CD14-positive monocyte (primary cell): ENCODE measurements around the gene PAPPA2. TPM values are rescaled to one million over a fixed set of nuclear protein-coding genes. Genes with fewer than 3 reads are reported as not detected.

ENCODE experiments used
- DNase-seq, 3 donors: peaks; one replicate each; pipeline ENCODE4 v3.0.0-alpha.2; 2011 to 2022
- H2AFZ ChIP-seq: 2 replicates; pipeline ENCODE4 v1.6.0; 2012; ENCODE audit warnings: mild to moderate bottlenecking, low read depth, low read length, inconsistent platforms; ENCODE audit not compliant: insufficient read depth, poor library complexity, severe bottlenecking
- H3K27ac ChIP-seq, 2 donors: 1 replicate in 1 of 2; 2 replicates in 1 of 2; pipeline ENCODE4 v1.5.1; 2012 to 2013; ENCODE audit warnings: low read length in 2 of 2, control low read depth in 1 of 2, inconsistent platforms in 1 of 2, low read depth in 1 of 2, mild to moderate bottlenecking in 1 of 2
- H3K27me3 ChIP-seq, 2 donors: one replicate each; pipeline versions ENCODE4 v1.6.0 to v1.6.1; 2011 to 2013; ENCODE audit warnings: low read length in 2 of 2; ENCODE audit not compliant: control insufficient read depth in 2 of 2, insufficient read depth in 2 of 2
- H3K36me3 ChIP-seq, 2 donors: replicated peaks in 1 of 2; 1 replicate in 1 of 2; 2 replicates in 1 of 2; pipeline versions ENCODE4 v1.5.1 to v1.6.1; 2012 to 2013; ENCODE audit warnings: low read length in 2 of 2, control low read depth in 1 of 2, inconsistent platforms in 1 of 2, mild to moderate bottlenecking in 1 of 2; ENCODE audit not compliant: insufficient read depth in 2 of 2, control insufficient read depth in 1 of 2
- H3K4me1 ChIP-seq, 2 donors: 1 replicate in 1 of 2; 2 replicates in 1 of 2; pipeline versions ENCODE4 v1.5.1 to v1.6.1; 2012 to 2013; ENCODE audit warnings: low read length in 2 of 2, control low read depth in 1 of 2, inconsistent platforms in 1 of 2, mild to moderate bottlenecking in 1 of 2, moderate library complexity in 1 of 2; ENCODE audit not compliant: insufficient read depth in 2 of 2, control insufficient read depth in 1 of 2
- H3K4me2 ChIP-seq: replicated peaks from 2 replicates; pipeline ENCODE3; 2012; ENCODE audit warnings: low read length, moderate library complexity, mild to moderate bottlenecking; ENCODE audit not compliant: poor library complexity, severe bottlenecking; ENCODE audit errors: extremely low read depth
- H3K4me3 ChIP-seq, 3 experiments: fragments of 200-600 bp in 1 of 3; sonication (generic) in 1 of 3; replicated peaks in 1 of 3; 1 replicate in 2 of 3; 2 replicates in 1 of 3; pipeline ENCODE4 v1.5.1; 2011 to 2013; ENCODE audit warnings: low read length in 3 of 3, mild to moderate bottlenecking in 3 of 3, control low read depth in 2 of 3, low read depth in 2 of 3, inconsistent platforms in 1 of 3, moderate library complexity in 1 of 3
- H3K79me2 ChIP-seq: 2 replicates; pipeline ENCODE4 v1.6.0; 2012; ENCODE audit warnings: mild to moderate bottlenecking, control low read depth, inconsistent platforms, low read length, moderate library complexity; ENCODE audit not compliant: insufficient read depth
- H3K9ac ChIP-seq: 2 replicates; pipeline ENCODE4 v1.6.0; 2017; ENCODE audit warnings: low read length, mild to moderate bottlenecking; ENCODE audit not compliant: insufficient read depth, poor library complexity, severe bottlenecking
- H3K9me3 ChIP-seq, 2 donors: replicated peaks in 1 of 2; 1 replicate in 1 of 2; 2 replicates in 1 of 2; pipeline versions ENCODE4 v1.5.1 to v1.6.1; 2012 to 2013; ENCODE audit warnings: low read length in 2 of 2, control low read depth in 1 of 2; ENCODE audit not compliant: control insufficient read depth in 1 of 2, insufficient read depth in 1 of 2
- H4K20me1 ChIP-seq: 2 replicates; pipeline ENCODE4 v1.6.0; 2012; ENCODE audit warnings: mild to moderate bottlenecking, low read length, control low read depth, moderate library complexity; ENCODE audit not compliant: insufficient read depth
- H3K27ac Mint-ChIP-seq, 7 donors: one replicate each; pipeline ENCODE4 v1.8.0; 2020; ENCODE audit warnings: mild to moderate bottlenecking in 7 of 7, mixed read lengths in 7 of 7, moderate library complexity in 6 of 7, inconsistent platforms in 2 of 7
- H3K27me3 Mint-ChIP-seq, 3 donors: one replicate each; pipeline ENCODE4 v1.8.0; 2021 to 2022; ENCODE audit warnings: low read depth in 3 of 3, mild to moderate bottlenecking in 3 of 3, mixed read lengths in 3 of 3, moderate library complexity in 3 of 3, inconsistent platforms in 1 of 3
- H3K36me3 Mint-ChIP-seq, 2 donors: one replicate each; pipeline ENCODE4 v1.8.0; 2020; ENCODE audit warnings: mixed read lengths in 2 of 2, inconsistent platforms in 1 of 2, mild to moderate bottlenecking in 1 of 2
- H3K4me1 Mint-ChIP-seq: one replicate; pipeline ENCODE4 v1.8.0; 2020; ENCODE audit warnings: mild to moderate bottlenecking, mixed read lengths
- H3K4me3 Mint-ChIP-seq, 2 donors: one replicate each; pipeline ENCODE4 v1.8.0; 2020; ENCODE audit warnings: mild to moderate bottlenecking in 2 of 2, mixed read lengths in 2 of 2, moderate library complexity in 1 of 2
- H3K9me3 Mint-ChIP-seq, 7 donors: one replicate each; pipeline ENCODE4 v1.8.0; 2020 to 2022; ENCODE audit warnings: mixed read lengths in 7 of 7, mild to moderate bottlenecking in 6 of 7, moderate library complexity in 6 of 7, inconsistent platforms in 2 of 7
- WGBS: methylation state at CpG from one replicate; pipeline ENCODE4 v1.1.5; 2013; ENCODE audit warnings: missing lambda C conversion rate; ENCODE audit not compliant: insufficient coverage; 5-methylcytosine and 5-hydroxymethylcytosine counted together
- intact Hi-C, 2 donors: fragments of 100-400 bp; cut with micrococcal nuclease; formaldehyde crosslinking; loops; one replicate each; pipeline versions ENCODE4 v1.15.0 to v1.15.1; 2023
- polyA plus RNA-seq, 3 donors: library from polyadenylated mRNA; depleted of rRNA in 1 of 3; unstranded in 2 of 3; stranded (reverse) in 1 of 3; fragments of 300-500 nt in 2 of 3; fragments of >200 nt in 1 of 3; fragmentation: Illumina TruSeq in 2 of 3; gene quantifications; 1 replicate in 2 of 3; 2 replicates in 1 of 3; pipeline ENCODE4 v1.2.3, GENCODE V29; 2012 to 2021
- TF ChIP-seq, protein P1 (sequence below): fragments of 200-600 bp; IDR thresholded peaks from one replicate; pipeline ENCODE4 v1.8.0; 2022; ENCODE audit warnings: antibody characterized with exemption, mild to moderate bottlenecking

Gene PAPPA2
- polyA plus RNA-seq, 3 donors, result not detected

DNA sequence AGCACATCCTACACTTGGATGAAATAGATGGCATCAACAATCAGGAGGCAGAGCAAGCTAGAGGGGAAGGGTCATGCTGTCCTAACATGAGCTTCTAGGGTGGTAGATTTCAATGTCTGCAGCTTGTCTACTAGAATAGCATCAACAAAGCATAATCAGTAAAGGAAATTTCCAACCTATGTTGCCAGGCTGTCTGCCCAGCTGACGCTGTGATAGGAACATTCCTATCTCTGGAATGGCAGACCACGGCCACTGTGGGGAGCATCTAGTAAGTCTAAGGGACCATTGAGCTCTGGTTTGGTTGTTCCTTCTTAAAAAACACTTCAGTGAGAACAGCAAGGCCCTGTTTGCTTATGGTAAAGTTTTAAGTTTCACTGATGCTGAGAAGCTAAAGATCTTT is 206.8 kb downstream of the PAPPA2 start:
- no peaks in the 10 kb centered on the region for H3K36me3 ChIP-seq
- peaks cover 0 to 3% of the 10 kb centered on the region in 2 donors for H3K9me3 ChIP-seq
- intact Hi-C loops, result no loop called here
- Mint-ChIP-seq H3K27ac (no peak overlapping the region), H3K9me3 (peaks cover 0 to 6% (median 2%) of the 10 kb centered on the region in 7 donors), H3K4me3 (no peak overlapping the region), H3K4me1 (no peaks in the 10 kb centered on the region), H3K27me3 (no peaks in the 10 kb centered on the region), H3K36me3 (no peaks in the 10 kb centered on the region)
- H3K79me2 ChIP-seq, result no peaks in the 10 kb centered on the region
- H3K27ac ChIP-seq, result no peak overlapping the region
- H3K9ac ChIP-seq, result no peak overlapping the region
- no peak overlapping the region for H3K4me2 ChIP-seq
- no peak for DNase-seq
- H3K4me1 ChIP-seq, result no peaks in the 10 kb centered on the region
- no peaks in the 10 kb centered on the region for H4K20me1 ChIP-seq
- H2AFZ ChIP-seq, result no peak overlapping the region
- WGBS, result 78% methylated on average over 2 of the region's 2 CpGs
- no peaks in the 10 kb centered on the region for H3K27me3 ChIP-seq
- TF ChIP-seq, protein P1, sequence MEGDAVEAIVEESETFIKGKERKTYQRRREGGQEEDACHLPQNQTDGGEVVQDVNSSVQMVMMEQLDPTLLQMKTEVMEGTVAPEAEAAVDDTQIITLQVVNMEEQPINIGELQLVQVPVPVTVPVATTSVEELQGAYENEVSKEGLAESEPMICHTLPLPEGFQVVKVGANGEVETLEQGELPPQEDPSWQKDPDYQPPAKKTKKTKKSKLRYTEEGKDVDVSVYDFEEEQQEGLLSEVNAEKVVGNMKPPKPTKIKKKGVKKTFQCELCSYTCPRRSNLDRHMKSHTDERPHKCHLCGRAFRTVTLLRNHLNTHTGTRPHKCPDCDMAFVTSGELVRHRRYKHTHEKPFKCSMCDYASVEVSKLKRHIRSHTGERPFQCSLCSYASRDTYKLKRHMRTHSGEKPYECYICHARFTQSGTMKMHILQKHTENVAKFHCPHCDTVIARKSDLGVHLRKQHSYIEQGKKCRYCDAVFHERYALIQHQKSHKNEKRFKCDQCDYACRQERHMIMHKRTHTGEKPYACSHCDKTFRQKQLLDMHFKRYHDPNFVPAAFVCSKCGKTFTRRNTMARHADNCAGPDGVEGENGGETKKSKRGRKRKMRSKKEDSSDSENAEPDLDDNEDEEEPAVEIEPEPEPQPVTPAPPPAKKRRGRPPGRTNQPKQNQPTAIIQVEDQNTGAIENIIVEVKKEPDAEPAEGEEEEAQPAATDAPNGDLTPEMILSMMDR, result no peak
- H3K4me3 ChIP-seq, result no peak overlapping the region

DNA sequence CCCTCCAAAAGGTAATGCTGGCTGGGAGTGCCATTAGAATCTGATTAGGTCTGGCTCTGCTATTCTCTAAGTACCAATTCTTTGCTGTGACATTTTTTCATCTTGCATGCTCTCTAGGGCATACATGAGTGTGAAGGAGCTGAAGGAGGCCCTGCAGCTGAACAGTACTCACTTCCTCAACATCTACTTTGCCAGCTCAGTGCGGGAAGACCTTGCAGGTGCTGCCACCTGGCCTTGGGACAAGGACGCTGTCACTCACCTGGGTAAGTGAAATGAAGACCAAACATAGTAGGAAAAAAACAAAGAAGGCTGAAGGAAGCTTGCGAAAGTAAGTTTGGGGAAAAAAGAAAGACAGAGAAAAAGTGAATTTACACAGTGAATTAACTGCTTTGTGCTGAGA is 207.9 kb downstream of the PAPPA2 start:
- Histone ChIP-seq H3K79me2 (no peaks in the 10 kb centered on the region), H3K4me2 (no peak overlapping the region), H3K4me3 (no peak overlapping the region), H3K9me3 (peaks cover 0 to 3% of the 10 kb centered on the region in 2 donors), H3K27me3 (no peaks in the 10 kb centered on the region), H3K27ac (no peak overlapping the region), H4K20me1 (no peaks in the 10 kb centered on the region), H3K9ac (no peak overlapping the region), H3K36me3 (no peaks in the 10 kb centered on the region), H2AFZ (no peak overlapping the region), H3K4me1 (no peaks in the 10 kb centered on the region)
- WGBS, result 71% methylated on average over 2 of the region's 3 CpGs
- intact Hi-C loops, result no loop called here
- no peak for DNase-seq
- H3K27ac Mint-ChIP-seq, result no peak overlapping the region
- peaks cover 0 to 5% (median 2%) of the 10 kb centered on the region in 7 donors for H3K9me3 Mint-ChIP-seq
- H3K4me3 Mint-ChIP-seq, result no peak overlapping the region
- TF ChIP-seq, protein P1, result no peak
- H3K27me3 Mint-ChIP-seq, result no peaks in the 10 kb centered on the region
- no peaks in the 10 kb centered on the region for H3K4me1 Mint-ChIP-seq
- no peaks in the 10 kb centered on the region for H3K36me3 Mint-ChIP-seq
